SH-SY5Y (cell line): ENCODE measurements around the gene GOLGA3.

Experiments
- GATA2 ChIP-seq: IDR thresholded peaks from 2 replicates; pipeline ENCODE4 v1.6.1; 2011; ENCODE audit warnings: mild to moderate bottlenecking, low read depth, low read length
- GATA3 ChIP-seq: IDR thresholded peaks from 2 replicates; pipeline ENCODE4 v1.6.1; 2011; ENCODE audit warnings: low read depth, mild to moderate bottlenecking, low read length, moderate library complexity

- TF ChIP-seq GATA2: no peak
- no peak for TF ChIP-seq GATA3
These were observed 104.9 kb downstream of the GOLGA3 start for GRCh38 chr12:132723764-132724140.
